IMR-90 (cell line): ENCODE data around the gene GRID2IP. TPM values are rescaled to one million over a fixed set of nuclear protein-coding genes. Genes with fewer than 3 reads are reported as not detected.

ENCODE experiments used
- ATAC-seq: fragments of 200-7000 bp; cut with Tn5 transposase; 2 replicates; pipeline ENCODE4 v1.9.1; 2020; ENCODE audit warnings: low read depth, mild to moderate bottlenecking, moderate library complexity
- BruUV-seq: library from RNA; stranded (reverse); fragments of 400-500 nt; replicated peaks from 2 replicates; lab custom pipeline; 2021; lab: Mats Ljungman, UMichigan
- CTCF ChIA-PET: fragments of 300-600 bp; formaldehyde crosslinking; extraction: SDS; loops from one replicate; lab custom pipeline; 2021; ENCODE audit warnings: antibody characterized with exemption; lab: Yijun Ruan, JAX
- POLR2A ChIA-PET: fragments of 300-600 bp; sonication (Branson Sonifier 250); formaldehyde crosslinking; loops from one replicate; lab custom pipeline; 2022; ENCODE audit warnings: antibody characterized with exemption; ENCODE audit not compliant: unreplicated experiment; lab: Charles Lee
- DNase-seq: peaks from one replicate; pipeline ENCODE4 v3.0.0; 2013
- H2AFZ ChIP-seq: replicated peaks from 2 replicates; pipeline ENCODE3; 2013; ENCODE audit warnings: low read length, mild to moderate bottlenecking; ENCODE audit not compliant: poor library complexity
- H2AK5ac ChIP-seq: 2 replicates; pipeline ENCODE4 v1.6.1; 2013; ENCODE audit warnings: low read depth, low read length, inconsistent platforms
- H2AK9ac ChIP-seq: replicated peaks from 2 replicates; pipeline ENCODE3; 2013; ENCODE audit warnings: mild to moderate bottlenecking, low read depth, low read length, moderate library complexity; ENCODE audit not compliant: poor library complexity
- H2BK120ac ChIP-seq: 2 replicates; pipeline ENCODE4 v1.6.1; 2013; ENCODE audit warnings: low read depth, low read length, inconsistent platforms
- H2BK15ac ChIP-seq: 3 replicates; pipeline ENCODE4 v1.6.1; 2013; ENCODE audit warnings: low read depth, low read length, inconsistent platforms
- H2BK20ac ChIP-seq: 2 replicates; pipeline ENCODE4 v1.6.1; 2013; ENCODE audit warnings: low read depth, mild to moderate bottlenecking, inconsistent platforms, low read length, moderate library complexity
- H2BK5ac ChIP-seq: 2 replicates; pipeline ENCODE4 v1.6.1; 2013; ENCODE audit warnings: mild to moderate bottlenecking, low read depth, low read length, inconsistent platforms; ENCODE audit not compliant: poor library complexity, severe bottlenecking
- H3K14ac ChIP-seq: replicated peaks from 2 replicates; pipeline ENCODE4 v1.6.1; 2013; ENCODE audit warnings: low read depth, low read length, inconsistent platforms
- H3K18ac ChIP-seq: 2 replicates; pipeline ENCODE4 v1.6.1; 2013; ENCODE audit warnings: low read depth, low read length, control low read depth
- H3K23ac ChIP-seq: 2 replicates; pipeline ENCODE4 v1.6.1; 2013; ENCODE audit warnings: low read depth, low read length, inconsistent platforms
- H3K27ac ChIP-seq: 2 replicates; pipeline ENCODE4 v1.5.1; 2013; ENCODE audit warnings: mild to moderate bottlenecking, control low read depth, low read length; ENCODE audit not compliant: insufficient read depth
- H3K27me3 ChIP-seq: 2 replicates; pipeline ENCODE4 v1.6.1; 2013; ENCODE audit warnings: low read length; ENCODE audit not compliant: control insufficient read depth, insufficient read depth
- H3K36me3 ChIP-seq: 2 replicates; pipeline ENCODE4 v1.6.1; 2013; ENCODE audit warnings: low read length, mixed read lengths; ENCODE audit not compliant: control insufficient read depth, insufficient read depth
- H3K4ac ChIP-seq: 2 replicates; pipeline ENCODE4 v1.6.1; 2013; ENCODE audit warnings: low read depth, low read length, inconsistent platforms
- H3K4me1 ChIP-seq: 2 replicates; pipeline ENCODE4 v1.6.1; 2013; ENCODE audit warnings: low read length, mixed read lengths; ENCODE audit not compliant: control insufficient read depth, insufficient read depth
- H3K4me2 ChIP-seq: 2 replicates; pipeline ENCODE4 v1.6.1; 2013; ENCODE audit warnings: low read depth, mild to moderate bottlenecking, control low read depth, low read length, moderate library complexity
- H3K4me3 ChIP-seq: 2 replicates; pipeline ENCODE4 v1.5.1; 2013; ENCODE audit warnings: low read depth, mild to moderate bottlenecking, control low read depth, low read length, moderate library complexity; ENCODE audit not compliant: insufficient read depth
- H3K56ac ChIP-seq: 2 replicates; pipeline ENCODE4 v1.6.1; 2013; ENCODE audit warnings: low read length, inconsistent platforms; ENCODE audit not compliant: insufficient read depth; ENCODE audit errors: extremely low read depth
- H3K79me1 ChIP-seq, 2 experiments: 2 replicates each; pipeline ENCODE4 v1.6.1; 2013; ENCODE audit warnings: low read length in 2 of 2, inconsistent platforms in 1 of 2, low read depth in 1 of 2
- H3K9ac ChIP-seq: 2 replicates; pipeline ENCODE4 v1.6.1; 2013; ENCODE audit warnings: low read depth, low read length, control low read depth
- H3K9me1 ChIP-seq: 2 replicates; pipeline ENCODE4 v1.6.1; 2013; ENCODE audit warnings: low read length, inconsistent platforms; ENCODE audit not compliant: insufficient read depth
- H3K9me3 ChIP-seq: 2 replicates; pipeline ENCODE4 v1.6.1; 2013; ENCODE audit warnings: low read length; ENCODE audit not compliant: control insufficient read depth, insufficient read depth
- H4K20me1 ChIP-seq: 2 replicates; pipeline ENCODE4 v1.6.1; 2013; ENCODE audit warnings: low read length, inconsistent platforms; ENCODE audit not compliant: insufficient read depth
- H4K5ac ChIP-seq: 2 replicates; pipeline ENCODE4 v1.6.1; 2013; ENCODE audit warnings: mild to moderate bottlenecking, low read depth, low read length, control low read depth
- H4K8ac ChIP-seq, 2 experiments: 2 replicates each; pipeline ENCODE4 v1.6.1; 2013; ENCODE audit warnings: low read depth in 2 of 2, low read length in 2 of 2, control low read depth in 1 of 2, inconsistent platforms in 1 of 2
- H4K91ac ChIP-seq: 2 replicates; pipeline ENCODE4 v1.6.1; 2013; ENCODE audit warnings: low read depth, low read length, inconsistent platforms; ENCODE audit not compliant: insufficient read depth
- CEBPB ChIP-seq: IDR thresholded peaks from 2 replicates; pipeline ENCODE4 v1.6.1; 2012; ENCODE audit warnings: low read depth, low read length, improper control_type of control experiment
- FOS ChIP-seq: fragments of 150-350 bp; IDR thresholded peaks from 2 replicates; pipeline ENCODE4 v1.6.1; 2016; ENCODE audit warnings: low read depth, low read length
- MAFK ChIP-seq: IDR thresholded peaks from 2 replicates; pipeline ENCODE4 v1.6.1; 2012; ENCODE audit warnings: low read depth, low read length, improper control_type of control experiment
- RAD21 ChIP-seq: IDR thresholded peaks from 2 replicates; pipeline ENCODE4 v1.6.1; 2012; ENCODE audit warnings: low read length, improper control_type of control experiment
- RFX5 ChIP-seq: IDR thresholded peaks from 2 replicates; pipeline ENCODE4 v1.8.0; 2012; ENCODE audit warnings: low read depth, mild to moderate bottlenecking, low read length, moderate library complexity
- SMC3 ChIP-seq: fragments of 150-350 bp; IDR thresholded peaks from 2 replicates; pipeline ENCODE4 v1.6.1; 2016; ENCODE audit warnings: low read depth, mild to moderate bottlenecking, antibody characterized with exemption, low read length, moderate library complexity
- WGBS, 2 experiments: methylation state at CpG; one replicate each; pipeline versions ENCODE4 v1.1.5 to v1.1.7; 2013; ENCODE audit warnings: missing lambda C conversion rate in 2 of 2; ENCODE audit not compliant: insufficient read length in 1 of 2; ENCODE audit errors: extremely low coverage in 2 of 2; 5-methylcytosine and 5-hydroxymethylcytosine counted together
- dilution Hi-C: fragments of 300-500 bp; cut with HindIII; formaldehyde crosslinking; loops from one replicate; pipeline ENCODE4 v1.14.3; 2018; ENCODE audit warnings: low sequenced_read_pairs; ENCODE audit not compliant: unreplicated experiment
- in situ Hi-C: fragments of 300-500 bp; cut with MboI; formaldehyde crosslinking; loops from 3 replicates; pipeline ENCODE4 v1.14.3; 2019; ENCODE audit warnings: low sequenced_read_pairs, inconsistent platforms, mixed read lengths
- intact Hi-C: fragments of 100-400 bp; cut with micrococcal nuclease; formaldehyde crosslinking; loops from 2 replicates; pipeline ENCODE4 v1.10.0; 2022
- polyA plus RNA-seq, 3 experiments: library from polyadenylated mRNA; depleted of rRNA; stranded (reverse); fragments of >200 nt; gene quantifications; 2 replicates each; pipeline ENCODE4 v1.2.3, GENCODE V29; 2012; ENCODE audit warnings: low replicate concordance in 1 of 3
- total RNA-seq: library from RNA; depleted of rRNA; stranded (reverse); fragments of >200 nt; gene quantifications from 2 replicates; pipeline ENCODE4 v1.2.3, GENCODE V29; 2012
- TF ChIP-seq, protein P1 (sequence below): fragments of 150-350 bp; IDR thresholded peaks from 2 replicates; pipeline ENCODE4 v1.6.1; 2017; ENCODE audit warnings: mild to moderate bottlenecking, antibody characterized with exemption, low read length, low read depth
- TF ChIP-seq, protein P2 (sequence below): conservative IDR thresholded peaks from 2 replicates; pipeline ENCODE4 v1.5.1; 2012; ENCODE audit warnings: mild to moderate bottlenecking, low read depth, low read length, improper control_type of control experiment

The GRID2IP gene
- total and polyA plus RNA-seq, 2 of the 4 experiments (the other 2 are of a cell fraction), result not detected

DNA sequence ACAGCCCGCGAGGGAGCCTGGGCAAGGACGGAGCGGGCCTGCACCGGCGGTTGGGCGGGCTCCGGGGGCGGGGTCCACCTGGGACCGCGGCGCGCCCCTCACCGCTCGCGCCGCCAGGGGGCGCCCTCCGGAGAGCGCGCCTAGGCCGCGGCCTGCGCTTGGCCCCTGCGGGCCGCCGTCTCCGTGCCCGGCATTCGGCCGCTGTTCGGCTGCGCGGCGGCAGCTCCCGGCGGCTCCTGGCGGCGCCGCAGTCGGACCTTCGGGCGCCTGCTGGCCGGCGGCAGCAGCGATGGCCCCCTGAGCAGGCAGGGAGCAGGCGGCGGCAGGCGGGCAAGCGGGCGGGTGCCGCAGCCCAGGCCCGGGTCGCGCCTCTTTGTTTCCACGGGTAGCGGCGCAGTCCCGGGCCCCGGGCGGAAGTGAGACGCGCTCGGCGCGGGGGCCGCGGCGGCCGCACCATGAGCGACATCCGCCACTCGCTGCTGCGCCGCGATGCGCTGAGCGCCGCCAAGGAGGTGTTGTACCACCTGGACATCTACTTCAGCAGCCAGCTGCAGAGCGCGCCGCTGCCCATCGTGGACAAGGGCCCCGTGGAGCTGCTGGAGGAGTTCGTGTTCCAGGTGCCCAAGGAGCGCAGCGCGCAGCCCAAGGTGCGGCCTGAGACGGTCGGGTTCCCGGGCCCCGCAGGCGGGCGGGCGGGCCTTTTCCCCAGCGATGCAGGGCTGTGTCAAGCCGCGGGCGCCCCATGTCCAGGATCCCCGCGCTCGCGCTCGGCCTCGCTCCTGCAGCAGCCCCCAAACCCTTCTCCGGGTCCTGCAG lies 38.8 kb upstream of the GRID2IP start, which contains the start of gene INTS15 (continued):
- TF ChIP-seq SMC3, result peak; percentile 71
- no peak for TF ChIP-seq RFX5
- TF ChIP-seq FOS, result no peak

- Histone ChIP-seq H3K79me1 (peaks cover 9 to 26% of the 10 kb centered on the region in 2 experiments; a peak in 3 of 4 replicates), H4K20me1 (0 out of 2 replicates have a peak, but pooled peaks cover 5% of the 10 kb centered on the region), H2AFZ (peak overlapping the region; percentile 99), H2BK5ac (no peak overlapping the region), H3K27ac (no peak overlapping the region), H3K9ac (no peak overlapping the region), H3K14ac (no peak overlapping the region), H3K27me3 (no peaks in the 10 kb centered on the region), H2BK20ac (no peak overlapping the region), H4K5ac (no peak overlapping the region), H3K36me3 (peaks cover 29% of the 10 kb centered on the region), H3K56ac (no peak overlapping the region), H2AK5ac (no peak overlapping the region), H2BK120ac (no peak overlapping the region), H2BK15ac (no peak overlapping the region), H4K91ac (no peak overlapping the region), H3K23ac (no peak overlapping the region), H3K4me2 (peak overlapping the region; percentile 70), H3K4me3 (peak overlapping the region; percentile 98), H3K9me3 (no peaks in the 10 kb centered on the region), H3K9me1 (no peaks in the 10 kb centered on the region; the same call in 1 of the 2 replicates), H3K18ac (no peak overlapping the region), H3K4me1 (peaks cover 3% of the 10 kb centered on the region; the same call in 1 of the 2 replicates), H3K4ac (no peak overlapping the region), H2AK9ac (peak overlapping the region; percentile 45), H4K8ac (no peak overlapping the region)
- CTCF ChIA-PET, result interaction anchor here (0.6 to 1.4 kb wide), 3 partner anchors 12 to 17 kb away, joined by 3 to 10 read pairs (median 4); partner anchors contain the start of gene ZDHHC4
- ATAC-seq, result no peak
- no peak for DNase-seq
- in situ Hi-C loops (no loop called here), intact Hi-C loops (no loop called here), dilution Hi-C loops (no loop called here)
- no TSS peak for BruUV-seq
- TF ChIP-seq SMC3 (no peak), MAFK (no peak), CEBPB (no peak), RAD21 (no peak)
- TF ChIP-seq, protein P1, sequence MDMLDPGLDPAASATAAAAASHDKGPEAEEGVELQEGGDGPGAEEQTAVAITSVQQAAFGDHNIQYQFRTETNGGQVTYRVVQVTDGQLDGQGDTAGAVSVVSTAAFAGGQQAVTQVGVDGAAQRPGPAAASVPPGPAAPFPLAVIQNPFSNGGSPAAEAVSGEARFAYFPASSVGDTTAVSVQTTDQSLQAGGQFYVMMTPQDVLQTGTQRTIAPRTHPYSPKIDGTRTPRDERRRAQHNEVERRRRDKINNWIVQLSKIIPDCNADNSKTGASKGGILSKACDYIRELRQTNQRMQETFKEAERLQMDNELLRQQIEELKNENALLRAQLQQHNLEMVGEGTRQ, result no peak
- TF ChIP-seq, protein P2, sequence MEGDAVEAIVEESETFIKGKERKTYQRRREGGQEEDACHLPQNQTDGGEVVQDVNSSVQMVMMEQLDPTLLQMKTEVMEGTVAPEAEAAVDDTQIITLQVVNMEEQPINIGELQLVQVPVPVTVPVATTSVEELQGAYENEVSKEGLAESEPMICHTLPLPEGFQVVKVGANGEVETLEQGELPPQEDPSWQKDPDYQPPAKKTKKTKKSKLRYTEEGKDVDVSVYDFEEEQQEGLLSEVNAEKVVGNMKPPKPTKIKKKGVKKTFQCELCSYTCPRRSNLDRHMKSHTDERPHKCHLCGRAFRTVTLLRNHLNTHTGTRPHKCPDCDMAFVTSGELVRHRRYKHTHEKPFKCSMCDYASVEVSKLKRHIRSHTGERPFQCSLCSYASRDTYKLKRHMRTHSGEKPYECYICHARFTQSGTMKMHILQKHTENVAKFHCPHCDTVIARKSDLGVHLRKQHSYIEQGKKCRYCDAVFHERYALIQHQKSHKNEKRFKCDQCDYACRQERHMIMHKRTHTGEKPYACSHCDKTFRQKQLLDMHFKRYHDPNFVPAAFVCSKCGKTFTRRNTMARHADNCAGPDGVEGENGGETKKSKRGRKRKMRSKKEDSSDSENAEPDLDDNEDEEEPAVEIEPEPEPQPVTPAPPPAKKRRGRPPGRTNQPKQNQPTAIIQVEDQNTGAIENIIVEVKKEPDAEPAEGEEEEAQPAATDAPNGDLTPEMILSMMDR, result no peak
- 33% methylated on average over 13 of the region's 22 CpGs; no CpG with 5 or more reads in 1 of the 2 experiments for WGBS, 2 experiments
- POLR2A ChIA-PET, result no interaction called here
These were observed 38.0 kb upstream of the GRID2IP start for GRCh38 chr7:6589151-6589828.
